Caco-2 (cell line): Measurements from ENCODE around the gene TLE6. TPM values are rescaled to one million over a fixed set of nuclear protein-coding genes. Genes with fewer than 3 reads are reported as not detected.

ENCODE experiments used
- BruUV-seq: library from RNA; stranded (reverse); fragments of 400-500 nt; replicated peaks from 2 replicates; lab custom pipeline; 2021; lab: Mats Ljungman, UMichigan
- CTCF ChIA-PET: fragments of 300-600 bp; sonication (Branson Sonifier 250); formaldehyde crosslinking; loops from one replicate; lab custom pipeline; 2022; ENCODE audit warnings: antibody characterized with exemption; lab: Charles Lee
- POLR2A ChIA-PET: fragments of 300-600 bp; sonication (Branson Sonifier 250); formaldehyde crosslinking; loops from one replicate; lab custom pipeline; 2022; ENCODE audit warnings: antibody characterized with exemption; lab: Charles Lee
- DNase-seq, 2 experiments: peaks; one replicate each; pipeline versions ENCODE4 v3.0.0 to v3.0.0-alpha.2; 2020 to 2022
- H3K27me3 ChIP-seq: replicated peaks from 2 replicates; pipeline ENCODE4 v1.6.0; 2011; ENCODE audit warnings: low read length; ENCODE audit not compliant: control insufficient read depth, insufficient read depth
- H3K36me3 ChIP-seq: 2 replicates; pipeline ENCODE4 v1.5.1; 2011; ENCODE audit warnings: low read length; ENCODE audit not compliant: control insufficient read depth, insufficient read depth
- H3K4me1 ChIP-seq: fragments of 250-450 bp; sonication (Bioruptor Pico); 2 replicates; pipeline ENCODE4 v1.5.1; 2020; ENCODE audit warnings: mild to moderate bottlenecking
- H3K4me3 ChIP-seq: 2 replicates; pipeline ENCODE4 v1.5.1; 2011; ENCODE audit warnings: low read depth, mild to moderate bottlenecking, control low read depth, low read length
- H3K9me3 ChIP-seq: fragments of 250-450 bp; sonication (Bioruptor Pico); 2 replicates; pipeline ENCODE4 v1.5.1; 2020; ENCODE audit warnings: mild to moderate bottlenecking, moderate library complexity
- H3K27ac Mint-ChIP-seq: one replicate; pipeline ENCODE4 v1.8.0; 2022; ENCODE audit warnings: mixed read lengths; ENCODE audit not compliant: unreplicated experiment
- H3K27me3 Mint-ChIP-seq: one replicate; pipeline ENCODE4 v1.8.0; 2022; ENCODE audit warnings: mixed read lengths; ENCODE audit not compliant: insufficient read depth, unreplicated experiment
- H3K36me3 Mint-ChIP-seq: one replicate; pipeline ENCODE4 v1.8.0; 2022; ENCODE audit warnings: mild to moderate bottlenecking, mixed read lengths; ENCODE audit not compliant: insufficient read depth, unreplicated experiment
- H3K4me1 Mint-ChIP-seq: one replicate; pipeline ENCODE4 v1.8.0; 2022; ENCODE audit warnings: low read depth, mixed read lengths; ENCODE audit not compliant: unreplicated experiment
- H3K4me3 Mint-ChIP-seq: one replicate; pipeline ENCODE4 v1.8.0; 2022; ENCODE audit warnings: mild to moderate bottlenecking, moderate library complexity, mixed read lengths; ENCODE audit not compliant: unreplicated experiment
- H3K9me3 Mint-ChIP-seq: one replicate; pipeline ENCODE4 v1.8.0; 2022; ENCODE audit warnings: mixed read lengths; ENCODE audit not compliant: unreplicated experiment
- intact Hi-C: fragments of 100-400 bp; cut with micrococcal nuclease; formaldehyde crosslinking; loops from one replicate; pipeline ENCODE4 v1.10.0; 2022; ENCODE audit not compliant: unreplicated experiment
- total RNA-seq: library from RNA; stranded (reverse); gene quantifications from 2 replicates; pipeline ENCODE4 v1.2.3, GENCODE V29; 2022
- TF ChIP-seq, protein P1 (sequence below), 2 experiments: fragments of 200-600 bp in 1 of 2; IDR thresholded peaks; 1 replicate in 1 of 2; 2 replicates in 1 of 2; pipeline versions ENCODE4 v1.5.1 to v1.8.0; 2011 to 2022; ENCODE audit warnings: antibody characterized with exemption in 1 of 2, control low read depth in 1 of 2, inconsistent platforms in 1 of 2, low read depth in 1 of 2, low read length in 1 of 2, mild to moderate bottlenecking in 1 of 2, moderate library complexity in 1 of 2; ENCODE audit not compliant: insufficient read depth in 1 of 2, severe bottlenecking in 1 of 2, unreplicated experiment in 1 of 2

TLE6 gene
- total RNA-seq, 1 experiment from 2014 or later: 1.4 TPM

- Histone ChIP-seq H3K4me1 (no peaks in the 10 kb centered on the region; the same call in 1 of the 2 replicates), H3K36me3 (no peaks in the 10 kb centered on the region), H3K27me3 (no peaks in the 10 kb centered on the region), H3K9me3 (no peaks in the 10 kb centered on the region), H3K4me3 (no peak overlapping the region)
- no peak overlapping the region for H3K27ac Mint-ChIP-seq
- peaks cover 12% of the 10 kb centered on the region for H3K4me1 Mint-ChIP-seq
- H3K9me3 Mint-ChIP-seq: no peaks in the 10 kb centered on the region
- H3K4me3 Mint-ChIP-seq: no peak overlapping the region
- ChIA-PET POLR2A (no interaction called here), CTCF (no interaction called here)
- BruUV-seq: no TSS peak
- DNase-seq: no peak
- H3K27me3 Mint-ChIP-seq: no peaks in the 10 kb centered on the region
- intact Hi-C loops: no loop called here
- TF ChIP-seq, protein P1, sequence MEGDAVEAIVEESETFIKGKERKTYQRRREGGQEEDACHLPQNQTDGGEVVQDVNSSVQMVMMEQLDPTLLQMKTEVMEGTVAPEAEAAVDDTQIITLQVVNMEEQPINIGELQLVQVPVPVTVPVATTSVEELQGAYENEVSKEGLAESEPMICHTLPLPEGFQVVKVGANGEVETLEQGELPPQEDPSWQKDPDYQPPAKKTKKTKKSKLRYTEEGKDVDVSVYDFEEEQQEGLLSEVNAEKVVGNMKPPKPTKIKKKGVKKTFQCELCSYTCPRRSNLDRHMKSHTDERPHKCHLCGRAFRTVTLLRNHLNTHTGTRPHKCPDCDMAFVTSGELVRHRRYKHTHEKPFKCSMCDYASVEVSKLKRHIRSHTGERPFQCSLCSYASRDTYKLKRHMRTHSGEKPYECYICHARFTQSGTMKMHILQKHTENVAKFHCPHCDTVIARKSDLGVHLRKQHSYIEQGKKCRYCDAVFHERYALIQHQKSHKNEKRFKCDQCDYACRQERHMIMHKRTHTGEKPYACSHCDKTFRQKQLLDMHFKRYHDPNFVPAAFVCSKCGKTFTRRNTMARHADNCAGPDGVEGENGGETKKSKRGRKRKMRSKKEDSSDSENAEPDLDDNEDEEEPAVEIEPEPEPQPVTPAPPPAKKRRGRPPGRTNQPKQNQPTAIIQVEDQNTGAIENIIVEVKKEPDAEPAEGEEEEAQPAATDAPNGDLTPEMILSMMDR (IDR thresholded peaks at IDR 0.05; ENCODE audit: insufficient read depth in 1 of 2, low read depth in 1 of 2, low read length in 1 of 2, severe bottlenecking in 1 of 2, unreplicated experiment in 1 of 2): no peak
- H3K36me3 Mint-ChIP-seq: no peaks in the 10 kb centered on the region
Measured at GRCh38 chr19:3020321-3020960, 43.1 kb downstream of the TLE6 start.

GRCh38 chr19:3024509-3024869 is 47.1 kb downstream of the TLE6 start:
- H3K36me3 ChIP-seq: no peaks in the 10 kb centered on the region
- H3K9me3 ChIP-seq: no peaks in the 10 kb centered on the region
- H3K27me3 ChIP-seq: no peaks in the 10 kb centered on the region
- H3K36me3 Mint-ChIP-seq: no peaks in the 10 kb centered on the region
- no TSS peak for BruUV-seq
- intact Hi-C loops: no loop called here
- H3K27me3 Mint-ChIP-seq: no peaks in the 10 kb centered on the region
- H3K27ac Mint-ChIP-seq: no peak overlapping the region
- no peaks in the 10 kb centered on the region; the same call in 1 of the 2 replicates for H3K4me1 ChIP-seq
- DNase-seq: no peak
- POLR2A ChIA-PET: no interaction called here
- no peak overlapping the region for H3K4me3 Mint-ChIP-seq
- no peak overlapping the region for H3K4me3 ChIP-seq
- H3K9me3 Mint-ChIP-seq: no peaks in the 10 kb centered on the region
- CTCF ChIA-PET: interaction anchor here (0.7 kb wide), 1 partner anchor 74 kb away, joined by 4 read pairs; no protein-coding TSS in a partner anchor
- TF ChIP-seq, protein P1 (IDR thresholded peaks at IDR 0.05; ENCODE audit: insufficient read depth in 1 of 2, low read depth in 1 of 2, low read length in 1 of 2, severe bottlenecking in 1 of 2, unreplicated experiment in 1 of 2): no peak
- peaks cover 12% of the 10 kb centered on the region for H3K4me1 Mint-ChIP-seq

GRCh38 chr19:3024870-3025548 is 47.6 kb downstream of the TLE6 start:
- H3K27me3 ChIP-seq: no peaks in the 10 kb centered on the region
- no peak overlapping the region for H3K4me3 ChIP-seq
- no peaks in the 10 kb centered on the region for H3K9me3 ChIP-seq
- no peak for DNase-seq
- H3K4me1 ChIP-seq: no peaks in the 10 kb centered on the region; the same call in 1 of the 2 replicates
- H3K36me3 Mint-ChIP-seq: peaks cover 4% of the 10 kb centered on the region
- no peaks in the 10 kb centered on the region for H3K27me3 Mint-ChIP-seq
- intact Hi-C loops: no loop called here
- POLR2A ChIA-PET: no interaction called here
- no peaks in the 10 kb centered on the region for H3K36me3 ChIP-seq
- peaks cover 14% of the 10 kb centered on the region for H3K4me1 Mint-ChIP-seq
- CTCF ChIA-PET: interaction anchor here (0.7 kb wide), 1 partner anchor 74 kb away, joined by 4 read pairs; no protein-coding TSS in a partner anchor
- H3K4me3 Mint-ChIP-seq: no peak overlapping the region
- BruUV-seq: no TSS peak
- H3K27ac Mint-ChIP-seq: no peak overlapping the region
- TF ChIP-seq, protein P1 (IDR thresholded peaks at IDR 0.05; ENCODE audit: insufficient read depth in 1 of 2, low read depth in 1 of 2, low read length in 1 of 2, severe bottlenecking in 1 of 2, unreplicated experiment in 1 of 2): no peak
- no peaks in the 10 kb centered on the region for H3K9me3 Mint-ChIP-seq
